Activated CD4-positive, alpha-beta T cell treated with anti-CD3 and anti-CD28 coated beads, Interleukin-2, Interleukin-6, amounts not matched to agents 100 ng/mL and 50 ng/mL, durations not matched to agents 16 hours and 8 hours (primary cell): ENCODE results near the gene A3GALT2.
"Not testable (repeated sequence)": the region's sequence is repeated elsewhere in the genome, so short reads cannot be mapped to it uniquely, and the experiment has no call there.

Source experiments
- DNase-seq: peaks from one replicate; pipeline ENCODE4 v3.0.0-alpha.2; 2020

The A3GALT2 gene

DNA sequence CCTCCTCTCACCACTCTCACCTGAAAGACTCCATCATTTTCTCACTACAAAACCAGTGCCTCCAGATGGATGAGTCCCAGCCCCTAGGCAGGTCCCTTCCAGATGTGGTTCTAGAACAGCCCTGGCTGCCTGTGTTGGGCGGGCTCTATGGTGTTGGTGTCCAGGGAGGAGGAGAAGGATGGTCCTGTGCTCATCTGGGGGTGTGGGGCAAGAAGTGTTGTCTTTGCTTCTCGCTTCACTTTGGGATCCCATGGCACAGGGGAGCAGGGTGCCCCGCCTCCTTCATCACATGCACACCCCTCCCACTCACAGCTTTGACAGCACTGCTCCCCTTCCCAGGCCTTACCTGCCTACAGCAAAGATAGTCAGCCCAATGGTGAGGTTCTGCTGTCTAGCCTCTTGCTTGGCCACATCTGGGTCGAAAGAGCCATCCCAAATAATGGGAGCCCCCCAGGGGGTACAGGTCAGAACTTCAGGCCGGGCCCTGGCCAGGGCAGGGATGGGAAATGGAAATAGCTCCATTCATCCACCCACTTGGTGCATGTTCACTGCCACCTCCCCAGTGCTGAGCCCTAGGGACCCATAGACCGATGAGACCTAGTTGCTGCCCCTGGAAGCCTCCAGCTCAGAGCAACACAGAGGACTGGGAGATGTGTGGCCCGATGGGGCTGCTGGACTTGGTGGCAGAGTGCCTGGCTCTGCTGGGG is 9.0 kb downstream of the A3GALT2 start:
- DNase-seq, result no peak

DNA sequence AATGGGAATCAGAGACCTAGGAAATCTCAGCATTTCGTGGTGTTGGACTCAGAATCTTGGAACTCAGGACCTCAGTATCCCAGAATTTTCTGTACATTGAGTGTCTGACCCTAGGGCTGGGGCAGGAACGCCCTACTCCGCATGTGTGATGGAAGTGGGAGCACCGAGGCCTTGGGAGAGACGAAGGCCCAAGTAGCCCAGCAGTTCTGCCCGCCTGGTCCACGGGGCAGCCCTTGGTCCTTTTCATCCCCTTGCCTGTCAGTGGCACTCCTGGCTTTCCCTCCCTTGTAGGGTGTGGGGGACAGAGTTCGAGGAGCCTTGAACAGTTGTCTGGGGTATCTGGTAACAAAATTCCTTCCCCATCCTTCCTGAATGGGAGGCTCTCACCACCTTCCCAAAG is 10.2 kb downstream of the A3GALT2 start:
- DNase-seq, result no peak

GRCh38 chr1:33309351-33309750 is 11.5 kb downstream of the A3GALT2 start:
- DNase-seq, result not testable (repeated sequence)

DNA sequence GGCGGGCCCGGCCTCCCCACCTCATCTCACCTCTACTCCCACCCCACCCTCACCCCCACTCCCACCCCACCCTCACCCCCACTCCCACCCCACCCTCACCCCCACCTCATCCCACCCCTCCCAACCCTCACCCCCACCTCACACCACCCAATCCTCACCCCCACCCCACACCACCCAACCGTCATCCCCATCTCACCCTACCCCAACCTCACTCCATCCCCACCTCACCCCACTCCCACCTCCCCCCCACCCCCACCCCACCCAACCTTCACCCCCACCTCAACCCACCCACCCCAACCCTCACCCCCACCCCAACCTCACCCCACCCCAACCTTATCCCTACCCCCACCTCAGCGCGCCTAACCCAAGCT is 13.4 kb downstream of the A3GALT2 start:
- no peak for DNase-seq

DNA sequence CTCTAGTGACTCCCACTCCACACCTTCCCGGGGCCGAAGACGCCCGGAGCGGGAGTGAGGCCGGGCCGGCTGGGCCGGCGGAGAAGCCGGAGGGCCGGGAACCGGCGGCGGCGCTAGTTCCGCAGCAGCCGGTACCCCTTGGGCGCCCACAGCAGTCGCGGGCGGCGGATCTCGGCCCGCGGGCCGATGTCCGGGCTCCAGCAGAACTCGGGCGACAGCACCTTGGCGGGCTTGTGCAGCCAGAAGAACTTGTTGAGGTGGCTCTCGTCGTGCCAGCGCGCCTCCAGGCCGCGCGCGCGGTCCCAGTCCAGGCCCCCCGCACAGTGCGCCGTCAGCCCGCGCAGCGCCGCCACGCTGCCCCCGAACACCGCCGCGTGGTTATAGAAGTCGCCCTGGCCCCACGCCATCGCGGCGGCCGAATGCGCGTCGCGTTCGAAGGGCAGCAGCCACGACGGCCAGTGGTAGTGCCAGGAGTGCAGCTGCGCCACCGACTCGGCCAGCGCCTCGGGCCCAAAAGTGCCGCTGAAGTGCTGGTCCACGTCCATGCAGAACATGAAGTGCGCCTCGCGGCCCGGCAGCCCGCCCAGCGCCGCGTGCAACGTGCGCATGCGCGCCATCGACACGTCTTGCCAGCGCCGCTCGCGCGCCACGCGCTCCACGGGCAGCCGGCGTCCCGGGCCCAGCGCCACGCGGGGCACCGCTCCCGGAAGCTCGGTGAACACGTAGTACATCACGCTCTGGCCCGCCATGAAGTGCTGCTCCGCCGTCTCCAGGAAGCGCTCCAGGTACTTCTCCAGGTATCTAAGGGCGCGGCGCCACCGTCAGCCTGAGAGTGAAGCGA is 14.0 kb downstream of the A3GALT2 start:
- DNase-seq, result no peak

DNA sequence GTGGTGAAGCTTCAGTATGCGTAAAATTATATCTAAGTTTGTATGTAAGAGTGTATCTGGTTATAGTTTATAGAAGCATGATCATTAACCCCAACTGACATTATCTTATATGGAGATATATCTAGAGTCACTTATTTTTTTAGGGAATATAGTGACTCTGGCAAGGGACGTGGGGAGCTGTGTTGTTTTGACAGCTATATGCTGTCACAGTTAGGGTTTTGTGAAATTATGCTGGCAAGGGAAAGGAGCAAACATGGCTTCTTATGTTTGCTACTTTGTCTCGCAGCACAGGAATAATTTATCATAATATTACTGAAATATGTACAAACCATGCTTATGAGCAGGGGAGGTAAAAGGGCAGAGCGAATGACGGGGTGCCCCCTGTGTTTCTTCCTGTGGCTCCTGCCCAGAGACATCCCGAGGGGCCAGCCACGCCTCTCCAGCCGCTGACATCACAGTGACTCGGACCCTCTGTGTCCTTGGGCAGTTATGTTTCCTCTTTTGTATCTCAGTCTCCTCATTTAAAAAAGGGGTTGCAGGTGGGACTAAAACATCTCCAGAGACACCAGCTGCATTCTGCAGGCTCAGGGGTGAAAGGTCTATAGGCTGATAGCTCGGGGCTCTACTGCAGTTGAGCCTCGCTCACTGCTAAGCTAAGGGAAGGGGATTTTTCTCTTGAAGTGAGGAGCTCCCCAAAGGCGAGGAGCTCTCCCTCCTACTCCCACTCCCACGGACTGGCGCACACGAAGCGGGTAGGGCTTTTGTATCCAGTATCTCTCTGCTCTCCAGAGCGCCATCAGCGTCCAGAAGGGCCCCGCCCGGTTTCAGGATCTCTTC is 14.9 kb downstream of the A3GALT2 start:
- DNase-seq, result no peak

DNA sequence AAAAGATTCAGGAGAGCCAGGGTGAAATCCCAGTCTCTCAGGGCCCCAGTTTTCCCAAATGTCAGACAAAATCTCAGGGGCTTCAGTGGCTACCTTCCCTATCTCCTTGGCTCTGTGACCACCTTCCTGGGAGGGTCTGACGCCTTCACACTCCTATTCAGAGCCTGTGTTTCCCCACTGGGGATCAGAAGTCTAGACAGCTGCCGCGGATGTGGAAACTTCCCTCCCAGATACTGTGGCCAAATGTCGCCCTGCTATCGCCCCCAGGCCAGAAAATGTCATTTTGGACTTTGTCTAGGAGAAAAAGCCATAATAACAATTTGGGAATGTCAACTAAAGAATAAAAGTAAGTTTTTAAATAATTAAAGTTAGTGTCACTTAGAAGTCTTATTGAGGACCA is 15.9 kb downstream of the A3GALT2 start:
- DNase-seq, result no peak

DNA sequence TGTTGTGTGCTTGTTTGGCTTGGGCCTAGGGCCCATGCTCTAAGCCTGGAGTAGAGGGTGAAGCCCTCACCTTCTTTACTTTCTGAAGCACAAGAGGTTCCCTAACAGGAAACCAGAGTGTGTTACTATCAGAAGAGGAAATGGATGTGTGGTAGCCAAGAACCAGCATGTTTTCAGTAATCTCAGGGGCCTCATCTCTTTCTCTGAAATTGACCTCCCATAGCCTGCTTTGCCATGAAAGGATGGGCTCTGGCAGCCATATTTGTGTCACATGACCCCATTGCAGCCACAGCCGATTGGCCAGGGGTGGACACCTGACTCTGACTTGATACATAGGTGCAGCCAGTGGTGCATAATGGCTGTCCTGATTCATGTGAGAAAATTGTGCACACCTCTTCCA is 18.6 kb downstream of the A3GALT2 start:
- DNase-seq, result peak; percentile 29

GRCh38 chr1:33301273-33301984 is 19.5 kb downstream of the A3GALT2 start:
- no peak for DNase-seq

DNA sequence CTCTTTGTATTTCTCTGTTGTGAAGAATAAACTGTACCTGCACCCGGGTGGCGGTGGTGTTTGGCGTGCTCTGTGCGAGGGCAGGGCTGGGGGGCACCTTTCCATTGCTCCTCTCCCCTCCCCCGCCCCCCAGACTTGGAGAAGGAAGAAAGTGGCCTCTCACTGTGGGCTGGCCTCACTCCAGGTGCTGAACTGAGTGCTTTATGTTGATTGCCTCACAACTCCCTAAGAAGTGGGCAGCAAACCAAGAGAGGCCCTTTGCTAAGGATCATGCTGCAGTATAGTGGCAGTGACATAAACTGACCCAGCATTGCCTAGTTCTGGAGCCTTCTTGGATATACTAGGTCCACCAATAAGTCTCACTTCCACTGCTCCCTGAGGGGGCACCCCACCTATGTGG is 20.2 kb downstream of the A3GALT2 start:
- DNase-seq, result no peak

DNA sequence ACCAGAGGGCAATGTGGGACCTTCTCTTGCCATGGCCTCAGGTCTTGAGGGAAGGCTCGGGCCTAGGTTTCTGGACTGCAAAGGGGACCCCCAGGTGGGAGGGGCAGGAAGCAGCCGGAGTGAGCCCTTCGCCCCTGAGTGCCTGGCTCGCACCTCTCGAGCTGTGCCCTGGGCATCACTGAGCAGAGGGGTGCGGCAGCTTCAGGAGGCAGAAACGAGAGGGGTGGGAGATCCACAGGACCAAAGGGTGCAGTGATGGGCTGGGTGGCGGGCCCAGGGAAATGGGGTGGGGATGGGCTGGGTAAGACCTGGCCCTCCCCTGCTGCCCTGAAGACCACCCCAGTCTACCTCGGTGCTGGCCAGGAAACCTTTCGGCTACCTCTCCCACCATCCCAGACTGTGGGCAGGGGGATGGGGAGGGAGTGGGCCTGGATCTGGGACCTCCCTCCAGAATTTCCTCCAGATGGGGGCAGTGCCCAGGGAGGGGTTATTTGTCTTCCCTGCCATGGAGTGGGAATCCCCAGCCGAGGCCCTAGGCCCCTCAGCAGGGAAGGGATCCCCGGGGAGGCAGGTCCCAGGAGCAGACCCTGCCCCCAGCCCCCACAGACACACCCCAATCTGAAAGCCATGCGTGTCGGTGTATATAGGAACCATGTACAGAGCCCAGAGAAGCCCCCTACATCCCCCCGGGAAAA is 21.3 kb downstream of the A3GALT2 start:
- no peak for DNase-seq

DNA sequence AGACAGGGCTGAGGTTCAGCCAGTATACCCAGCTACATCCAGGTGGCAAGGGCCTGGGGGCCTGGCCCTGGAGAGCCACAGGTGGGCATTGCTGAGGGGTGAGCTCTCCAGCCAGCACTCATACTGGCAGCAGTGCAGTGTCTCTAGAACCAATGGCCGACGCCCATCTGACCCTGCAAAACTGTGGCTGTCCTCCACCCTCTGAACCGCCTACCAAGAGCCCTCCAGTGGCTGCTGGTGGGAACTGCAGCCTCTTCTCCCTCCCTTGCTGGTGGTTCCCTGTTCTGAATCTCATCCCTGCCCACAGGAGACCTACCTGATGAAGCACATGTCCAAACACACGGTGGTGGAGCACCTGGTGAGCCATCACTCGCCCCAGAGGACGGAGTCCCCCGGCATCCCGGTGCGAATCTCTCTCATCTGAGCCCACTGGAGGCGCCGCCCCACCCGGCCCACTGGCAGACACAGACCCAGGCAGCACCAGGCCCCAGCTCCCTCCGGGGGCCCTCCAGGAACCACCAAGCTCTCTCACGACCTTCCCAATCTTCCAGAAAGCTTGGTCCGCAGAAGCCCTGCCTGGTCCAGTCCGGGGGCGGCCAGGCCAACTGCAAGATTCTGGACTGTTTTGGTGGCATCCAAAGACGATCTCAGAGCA is 22.1 kb downstream of the A3GALT2 start:
- DNase-seq, result peak; percentile 74

DNA sequence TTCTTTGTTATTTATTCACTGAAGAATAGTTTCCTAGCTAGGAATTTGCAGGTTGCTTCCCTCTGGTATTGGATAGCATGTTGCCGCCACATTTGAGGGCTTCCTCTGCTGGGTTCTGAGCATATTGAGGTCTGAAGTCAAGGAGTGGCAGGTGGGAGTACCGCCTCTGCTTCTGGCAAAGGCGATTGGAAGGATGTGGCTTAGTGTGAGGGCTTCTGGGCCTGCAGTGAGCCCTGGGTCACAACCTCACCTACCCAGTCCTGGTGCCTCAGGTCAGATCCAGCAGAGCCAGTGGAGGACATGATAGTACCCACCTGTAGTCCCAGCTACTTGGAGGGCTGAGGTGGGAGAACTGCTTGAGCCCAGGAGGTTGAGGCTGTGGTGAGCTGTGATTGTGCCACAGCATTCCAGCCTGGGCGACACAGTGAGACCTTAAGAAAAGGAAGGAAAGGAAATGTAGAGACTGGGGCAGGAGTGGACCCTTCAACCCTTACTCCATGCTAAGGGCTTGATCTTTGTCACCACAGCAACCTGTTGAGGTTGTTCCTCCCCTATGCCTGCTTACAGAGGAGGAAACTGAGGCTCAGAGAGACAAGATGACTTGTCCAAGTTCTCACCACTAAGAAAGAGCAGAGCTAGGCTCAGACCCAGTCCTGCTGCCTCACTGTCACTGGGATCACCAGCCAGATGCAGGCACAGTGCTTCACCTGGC is 22.8 kb downstream of the A3GALT2 start:
- no peak for DNase-seq

DNA sequence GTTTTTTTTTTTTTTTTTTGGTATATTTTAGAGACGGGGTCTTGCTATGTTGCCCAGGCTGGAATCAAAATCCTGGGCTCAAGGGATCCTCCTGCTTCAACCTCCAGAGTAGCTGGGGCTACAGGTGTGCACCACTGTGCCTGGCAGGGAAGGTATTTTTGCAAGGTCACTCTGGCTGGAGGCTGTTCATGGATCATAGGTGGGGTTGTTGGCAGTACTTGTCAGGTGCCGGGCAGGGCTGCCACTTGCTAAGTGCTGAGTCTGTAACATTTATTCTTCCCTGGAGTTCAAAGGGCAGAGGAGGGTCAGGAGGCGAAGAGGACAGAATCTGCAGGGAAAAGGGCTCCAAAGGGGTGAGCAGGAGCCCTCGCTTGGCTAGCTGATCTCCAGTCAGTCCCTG is 24.1 kb downstream of the A3GALT2 start:
- DNase-seq, result no peak

- no peak for DNase-seq
Observed at GRCh38 chr1:33296082-33296458, 24.8 kb downstream of the A3GALT2 start.

GRCh38 chr1:33295450-33296081 is 25.3 kb downstream of the A3GALT2 start:
- peak; percentile 93 for DNase-seq

- DNase-seq, result no peak
Observed at GRCh38 chr1:33295023-33295422, 25.9 kb downstream of the A3GALT2 start.

GRCh38 chr1:33294071-33295010 is 26.6 kb downstream of the A3GALT2 start:
- no peak for DNase-seq

GRCh38 chr1:33292726-33293340 is 28.1 kb downstream of the A3GALT2 start:
- DNase-seq, result no peak
